ENCODE measurements around the gene UCN3.

Gene UCN3, protein sequence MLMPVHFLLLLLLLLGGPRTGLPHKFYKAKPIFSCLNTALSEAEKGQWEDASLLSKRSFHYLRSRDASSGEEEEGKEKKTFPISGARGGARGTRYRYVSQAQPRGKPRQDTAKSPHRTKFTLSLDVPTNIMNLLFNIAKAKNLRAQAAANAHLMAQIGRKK

DNA sequence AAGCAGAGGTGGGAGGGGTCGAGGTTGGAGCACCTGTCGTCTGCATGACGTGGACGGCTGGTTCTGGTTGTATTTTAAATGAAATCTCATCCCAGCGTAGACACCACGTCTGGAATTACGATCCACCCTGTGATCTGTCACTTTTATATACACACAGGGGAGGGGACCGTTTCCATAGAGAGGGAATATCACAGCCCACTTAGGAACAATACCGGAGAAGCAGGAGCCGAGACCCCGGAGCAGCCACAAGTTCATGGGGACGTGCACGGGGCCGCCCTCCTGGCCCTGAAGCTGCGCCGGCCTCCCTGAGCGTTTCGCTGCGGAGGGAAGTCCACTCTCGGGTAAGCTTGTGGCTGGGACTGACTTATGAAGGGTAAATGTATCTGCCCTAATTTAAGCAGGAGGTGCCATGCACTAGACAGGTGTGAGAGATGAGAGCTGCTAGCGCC is at the start of gene UCN3:
UCN3 (plus strand) TSS at position 77 of the 449 bp plus-strand sequence. CDS start 8,755 bp downstream, outside the sequence.
- DNase-seq (ENCODE audit: low read depth in 2 of 2) = no peak
- TF ChIP-seq, protein P1, sequence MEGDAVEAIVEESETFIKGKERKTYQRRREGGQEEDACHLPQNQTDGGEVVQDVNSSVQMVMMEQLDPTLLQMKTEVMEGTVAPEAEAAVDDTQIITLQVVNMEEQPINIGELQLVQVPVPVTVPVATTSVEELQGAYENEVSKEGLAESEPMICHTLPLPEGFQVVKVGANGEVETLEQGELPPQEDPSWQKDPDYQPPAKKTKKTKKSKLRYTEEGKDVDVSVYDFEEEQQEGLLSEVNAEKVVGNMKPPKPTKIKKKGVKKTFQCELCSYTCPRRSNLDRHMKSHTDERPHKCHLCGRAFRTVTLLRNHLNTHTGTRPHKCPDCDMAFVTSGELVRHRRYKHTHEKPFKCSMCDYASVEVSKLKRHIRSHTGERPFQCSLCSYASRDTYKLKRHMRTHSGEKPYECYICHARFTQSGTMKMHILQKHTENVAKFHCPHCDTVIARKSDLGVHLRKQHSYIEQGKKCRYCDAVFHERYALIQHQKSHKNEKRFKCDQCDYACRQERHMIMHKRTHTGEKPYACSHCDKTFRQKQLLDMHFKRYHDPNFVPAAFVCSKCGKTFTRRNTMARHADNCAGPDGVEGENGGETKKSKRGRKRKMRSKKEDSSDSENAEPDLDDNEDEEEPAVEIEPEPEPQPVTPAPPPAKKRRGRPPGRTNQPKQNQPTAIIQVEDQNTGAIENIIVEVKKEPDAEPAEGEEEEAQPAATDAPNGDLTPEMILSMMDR (IDR thresholded peaks at IDR 0.05; ENCODE audit: low read depth, low read length) = no peak
- no peak within 1 kb of the TSS for H3K4me3 ChIP-seq (replicated peaks in 1 of 2; ENCODE audit: low read depth in 2 of 2, low read length in 2 of 2)

DNA sequence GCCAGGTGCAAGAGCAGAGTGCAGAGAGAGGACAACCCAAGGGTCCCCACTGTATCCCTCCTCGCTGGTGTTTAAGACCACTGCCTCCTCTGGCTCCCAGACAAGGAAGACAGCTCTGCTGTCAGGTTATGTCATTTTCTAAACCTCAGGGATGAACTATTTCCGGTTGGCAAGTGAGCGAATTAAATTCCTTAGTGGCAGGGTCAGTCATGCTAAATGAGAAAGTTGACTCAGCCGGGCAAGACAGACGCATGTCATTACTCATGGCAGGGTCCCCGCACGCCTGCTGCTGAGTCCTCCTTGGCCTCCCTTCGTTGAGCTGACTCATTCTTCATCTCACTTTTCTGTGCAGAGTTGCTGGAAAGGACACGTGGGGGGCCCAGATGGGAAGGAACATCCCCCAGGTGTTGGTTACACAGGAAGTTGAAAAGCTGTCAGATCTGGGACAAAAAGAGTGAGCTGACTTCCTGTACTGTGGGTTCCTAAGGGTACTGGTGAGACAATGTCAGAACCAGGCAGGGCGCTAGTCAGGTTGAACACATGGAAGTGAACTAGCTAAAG is 47.1 kb upstream of the UCN3 start:
- TF ChIP-seq, protein P1 (IDR thresholded peaks at IDR 0.05; ENCODE audit: low read depth, low read length) = no peak
- peak; percentile 36 to 95 for DNase-seq (ENCODE audit: low read depth in 2 of 2)
- no peak overlapping the region for H3K4me3 ChIP-seq (replicated peaks in 1 of 2; ENCODE audit: low read depth in 2 of 2, low read length in 2 of 2)

GRCh38 chr10:5318148-5318547 is 46.6 kb upstream of the UCN3 start:
- TF ChIP-seq, protein P1 (IDR thresholded peaks at IDR 0.05; ENCODE audit: low read depth, low read length) = no peak
- no peak overlapping the region for H3K4me3 ChIP-seq (replicated peaks in 1 of 2; ENCODE audit: low read depth in 2 of 2, low read length in 2 of 2)
- no peak for DNase-seq (ENCODE audit: low read depth in 2 of 2)

DNA sequence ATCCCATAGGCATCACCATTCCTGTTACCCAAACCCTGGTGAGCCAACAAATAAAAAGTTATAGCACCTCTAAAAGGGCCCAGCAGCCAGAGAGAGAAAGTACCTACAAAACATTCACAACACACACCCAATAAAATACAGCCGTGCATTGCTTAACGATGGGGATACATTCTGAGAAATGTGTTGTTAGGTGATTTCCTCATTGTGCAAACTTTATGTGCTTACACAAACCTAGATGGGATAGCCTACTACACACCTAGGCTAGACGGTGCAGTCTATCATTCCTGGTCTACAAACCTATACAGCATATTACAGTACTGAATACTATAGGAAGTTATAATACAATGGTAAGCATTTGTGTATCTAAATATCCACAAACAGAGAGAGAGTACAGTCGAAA is 44.9 kb upstream of the UCN3 start:
- TF ChIP-seq, protein P1 (IDR thresholded peaks at IDR 0.05; ENCODE audit: low read depth, low read length) = no peak
- DNase-seq (ENCODE audit: low read depth in 2 of 2) = no peak
- no peak overlapping the region for H3K4me3 ChIP-seq (replicated peaks in 1 of 2; ENCODE audit: low read depth in 2 of 2, low read length in 2 of 2)

DNA sequence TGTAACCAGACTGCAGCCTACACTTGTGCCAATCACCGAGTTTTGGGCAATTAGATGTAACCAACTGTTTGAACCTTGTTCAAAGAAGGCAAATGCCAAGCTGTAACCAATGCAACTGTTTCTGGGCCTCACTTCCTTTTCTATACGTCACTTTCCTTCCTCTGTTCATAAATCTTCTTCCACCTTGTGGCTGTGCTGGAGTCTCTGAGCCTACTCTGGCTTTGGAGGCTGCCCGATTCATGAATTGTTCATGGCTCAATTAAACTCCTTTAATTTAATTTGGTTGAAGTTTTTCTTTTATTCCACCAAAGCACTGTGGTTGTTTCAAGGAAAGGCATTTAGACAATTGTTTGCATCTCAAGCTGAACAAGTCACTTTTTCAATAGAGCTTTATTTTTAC is 43.5 kb upstream of the UCN3 start:
- DNase-seq (ENCODE audit: low read depth in 2 of 2) = no peak
- no peak overlapping the region for H3K4me3 ChIP-seq (replicated peaks in 1 of 2; ENCODE audit: low read depth in 2 of 2, low read length in 2 of 2)
- TF ChIP-seq, protein P1 (IDR thresholded peaks at IDR 0.05; ENCODE audit: low read depth, low read length) = no peak

DNA sequence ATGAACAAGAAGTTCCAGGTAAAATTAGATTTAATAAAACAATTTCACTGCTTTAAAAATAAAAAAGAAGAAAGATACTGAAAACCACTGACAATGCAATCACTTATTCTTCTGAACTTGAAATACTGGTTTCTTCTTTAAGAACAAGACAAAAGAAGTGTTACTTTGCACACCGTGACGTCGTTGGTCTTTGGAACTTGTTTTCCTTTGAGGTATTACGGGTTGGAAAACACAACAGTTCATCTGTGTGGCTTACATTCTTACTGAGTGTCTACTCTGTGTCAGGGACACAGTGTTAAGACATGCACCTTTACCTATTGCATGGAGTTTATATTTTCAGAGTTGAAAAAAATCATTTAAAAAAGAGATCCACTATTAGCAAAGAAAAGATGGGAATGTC is 41.3 kb upstream of the UCN3 start:
- no peak for DNase-seq (ENCODE audit: low read depth in 2 of 2)
- no peak overlapping the region for H3K4me3 ChIP-seq (replicated peaks in 1 of 2; ENCODE audit: low read depth in 2 of 2, low read length in 2 of 2)
- TF ChIP-seq, protein P1 (IDR thresholded peaks at IDR 0.05; ENCODE audit: low read depth, low read length) = no peak

Measured in cardiac fibroblast (primary cell).